Measurements from ENCODE around the gene MYO9B.

MYO9B gene

GRCh38 chr19:17249887-17250548 lies 174.4 kb downstream of the MYO9B start:
- TF ChIP-seq, protein P1, sequence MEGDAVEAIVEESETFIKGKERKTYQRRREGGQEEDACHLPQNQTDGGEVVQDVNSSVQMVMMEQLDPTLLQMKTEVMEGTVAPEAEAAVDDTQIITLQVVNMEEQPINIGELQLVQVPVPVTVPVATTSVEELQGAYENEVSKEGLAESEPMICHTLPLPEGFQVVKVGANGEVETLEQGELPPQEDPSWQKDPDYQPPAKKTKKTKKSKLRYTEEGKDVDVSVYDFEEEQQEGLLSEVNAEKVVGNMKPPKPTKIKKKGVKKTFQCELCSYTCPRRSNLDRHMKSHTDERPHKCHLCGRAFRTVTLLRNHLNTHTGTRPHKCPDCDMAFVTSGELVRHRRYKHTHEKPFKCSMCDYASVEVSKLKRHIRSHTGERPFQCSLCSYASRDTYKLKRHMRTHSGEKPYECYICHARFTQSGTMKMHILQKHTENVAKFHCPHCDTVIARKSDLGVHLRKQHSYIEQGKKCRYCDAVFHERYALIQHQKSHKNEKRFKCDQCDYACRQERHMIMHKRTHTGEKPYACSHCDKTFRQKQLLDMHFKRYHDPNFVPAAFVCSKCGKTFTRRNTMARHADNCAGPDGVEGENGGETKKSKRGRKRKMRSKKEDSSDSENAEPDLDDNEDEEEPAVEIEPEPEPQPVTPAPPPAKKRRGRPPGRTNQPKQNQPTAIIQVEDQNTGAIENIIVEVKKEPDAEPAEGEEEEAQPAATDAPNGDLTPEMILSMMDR (IDR thresholded peaks at IDR 0.05; ENCODE audit: low read depth, low read length, poor library complexity, severe bottlenecking) = no peak
- no peak for TF ChIP-seq EZH2phosphoT487 (IDR thresholded peaks at IDR 0.05; ENCODE audit: borderline replicate concordance, low read length)
- Histone ChIP-seq H3K36me3 (ENCODE audit: control insufficient read depth, low read length) (no peaks in the 10 kb centered on the region), H3F3A (ENCODE audit: control insufficient read depth, insufficient read depth) (peaks cover 4% of the 10 kb centered on the region), H3K9me2 (replicated peaks; ENCODE audit: control insufficient read depth, low read length) (no peaks in the 10 kb centered on the region), H4K20me1 (ENCODE audit: control insufficient read depth, insufficient read depth, low read depth, low read length) (no peaks in the 10 kb centered on the region), H3K9me3 (ENCODE audit: control insufficient read depth, insufficient read depth, low read length) (no peaks in the 10 kb centered on the region), H3K4me1 (ENCODE audit: control insufficient read depth, low read length) (peaks cover 19% of the 10 kb centered on the region), H3K4me3 (ENCODE audit: low read length) (no peak overlapping the region), H3K4me2 (ENCODE audit: low read length) (no peak overlapping the region), H3K27ac (ENCODE audit: low read depth, low read length) (no peak overlapping the region), H3K27me3 (ENCODE audit: control insufficient read depth, low read length) (no peaks in the 10 kb centered on the region), H3K79me2 (ENCODE audit: control insufficient read depth, low read length) (peaks cover 3% of the 10 kb centered on the region)

DNA sequence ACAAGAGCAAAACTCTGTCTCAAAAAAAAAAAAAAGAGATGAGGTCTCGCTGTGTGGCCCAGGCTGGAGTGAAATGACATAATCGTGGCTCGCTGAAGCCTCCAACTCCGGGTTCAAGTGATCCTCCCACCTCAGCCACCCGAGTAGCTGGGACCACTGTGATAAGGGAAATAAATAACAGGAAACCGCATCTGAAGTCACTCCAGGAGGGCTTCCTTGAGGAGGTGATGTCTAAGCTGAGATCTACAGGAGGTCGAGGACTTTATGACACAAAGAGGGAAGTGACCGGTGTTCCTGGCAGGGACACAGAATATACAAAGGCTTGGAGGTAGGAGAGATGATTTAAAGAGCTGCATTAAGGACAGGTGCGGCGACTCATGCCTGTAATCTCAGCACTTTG lies 179.1 kb downstream of the MYO9B start:
- no peak overlapping the region for H3K4me2 ChIP-seq (ENCODE audit: low read length)

GRCh38 chr19:17255150-17255621 lies 179.6 kb downstream of the MYO9B start:
- Histone ChIP-seq H3K36me3 (ENCODE audit: control insufficient read depth, low read length) (no peaks in the 10 kb centered on the region), H3K4me3 (ENCODE audit: low read length) (no peak overlapping the region), H3K4me1 (ENCODE audit: control insufficient read depth, low read length) (no peaks in the 10 kb centered on the region), H3K79me2 (ENCODE audit: control insufficient read depth, low read length) (no peaks in the 10 kb centered on the region), H3K9me2 (replicated peaks; ENCODE audit: control insufficient read depth, low read length) (no peaks in the 10 kb centered on the region), H3K4me2 (ENCODE audit: low read length) (no peak overlapping the region), H3K27ac (ENCODE audit: low read depth, low read length) (no peak overlapping the region), H3F3A (ENCODE audit: control insufficient read depth, insufficient read depth) (no peaks in the 10 kb centered on the region), H4K20me1 (ENCODE audit: control insufficient read depth, insufficient read depth, low read depth, low read length) (no peaks in the 10 kb centered on the region), H3K27me3 (ENCODE audit: control insufficient read depth, low read length) (no peaks in the 10 kb centered on the region), H3K9me3 (ENCODE audit: control insufficient read depth, insufficient read depth, low read length) (no peaks in the 10 kb centered on the region)
- TF ChIP-seq, protein P1 (IDR thresholded peaks at IDR 0.05; ENCODE audit: low read depth, low read length, poor library complexity, severe bottlenecking) = no peak
- no peak for TF ChIP-seq EZH2phosphoT487 (IDR thresholded peaks at IDR 0.05; ENCODE audit: borderline replicate concordance, low read length)

More for the DNA sequence above, 179.1 kb downstream of the MYO9B start:
- H3K4me3 ChIP-seq (ENCODE audit: low read length) = no peak overlapping the region
- no peaks in the 10 kb centered on the region for H3K36me3 ChIP-seq (ENCODE audit: control insufficient read depth, low read length)
- no peaks in the 10 kb centered on the region for H3K4me1 ChIP-seq (ENCODE audit: control insufficient read depth, low read length)
- no peaks in the 10 kb centered on the region for H3K27me3 ChIP-seq (ENCODE audit: control insufficient read depth, low read length)
- no peaks in the 10 kb centered on the region for H3K79me2 ChIP-seq (ENCODE audit: control insufficient read depth, low read length)
- no peaks in the 10 kb centered on the region for H3K9me2 ChIP-seq (replicated peaks; ENCODE audit: control insufficient read depth, low read length)
- H3K27ac ChIP-seq (ENCODE audit: low read depth, low read length) = no peak overlapping the region
- TF ChIP-seq EZH2phosphoT487 (IDR thresholded peaks at IDR 0.05; ENCODE audit: borderline replicate concordance, low read length) = no peak
- TF ChIP-seq, protein P1 (IDR thresholded peaks at IDR 0.05; ENCODE audit: low read depth, low read length, poor library complexity, severe bottlenecking) = no peak
- no peaks in the 10 kb centered on the region for H4K20me1 ChIP-seq (ENCODE audit: control insufficient read depth, insufficient read depth, low read depth, low read length)
- no peaks in the 10 kb centered on the region for H3K9me3 ChIP-seq (ENCODE audit: control insufficient read depth, insufficient read depth, low read length)
- no peaks in the 10 kb centered on the region for H3F3A ChIP-seq (ENCODE audit: control insufficient read depth, insufficient read depth)
